Measurements from ENCODE around the gene CCNY. TPM values are rescaled to one million over a fixed set of nuclear protein-coding genes. Genes with fewer than 3 reads are reported as not detected.

The CCNY gene
- total RNA-seq, 1 donor from 2014 or later = 83.4 TPM

DNA sequence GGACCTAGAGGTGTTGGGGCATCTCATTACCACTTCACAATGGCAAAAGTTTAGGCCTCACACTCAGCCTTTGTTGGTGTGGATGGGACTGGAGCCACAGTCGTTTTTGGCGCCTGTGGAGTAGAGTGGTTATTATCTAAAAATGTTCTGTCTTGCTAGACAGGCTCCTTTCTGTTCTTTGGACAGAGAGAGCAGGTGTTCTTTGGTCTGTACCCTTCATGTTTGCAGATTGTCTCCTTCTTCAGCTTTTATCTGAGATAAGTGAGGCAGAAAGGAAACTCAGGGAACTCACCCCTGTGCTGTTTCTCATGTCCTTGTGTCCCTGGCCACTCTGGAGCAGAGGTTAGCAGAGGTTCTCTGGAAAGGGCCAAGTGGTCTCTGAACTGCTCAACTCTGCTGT, 103.7 kb downstream of the CCNY start:
- intact Hi-C loops (cut with DNase I) = loop anchor here (10.0 kb wide), 1 partner anchor 315 kb away; the partner anchor contains the start of gene CREM
- DNase-seq (ENCODE audit: low spot score) = no peak

GRCh38 chr10:35442028-35442427, 105.7 kb downstream of the CCNY start:
- no peak for DNase-seq (ENCODE audit: low spot score)
- intact Hi-C loops (cut with DNase I) = loop anchor here (10.0 kb wide), 1 partner anchor 317 kb away; the partner anchor contains the start of gene CREM

DNA sequence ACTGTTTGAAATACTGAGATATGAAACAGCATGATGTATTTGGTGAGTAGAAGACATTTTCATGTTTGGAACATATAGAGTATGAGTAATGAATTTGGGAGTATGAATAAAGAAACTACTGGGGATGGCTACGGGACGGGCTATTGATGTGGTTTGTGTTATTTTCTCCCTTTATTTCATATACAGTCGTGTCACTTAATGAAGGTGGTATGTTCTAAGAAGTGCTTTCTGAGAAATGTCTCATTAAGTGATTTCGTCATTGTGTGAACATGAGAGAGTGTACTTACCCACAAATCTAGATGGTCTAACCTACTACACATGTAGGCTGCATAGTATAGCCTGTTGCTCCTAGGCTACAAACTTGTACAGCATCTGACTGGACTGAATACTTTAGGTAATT, 106.3 kb downstream of the CCNY start:
- intact Hi-C loops (cut with DNase I) = loop anchor here (10.0 kb wide), 1 partner anchor 318 kb away; the partner anchor contains the start of gene CREM
- no peak for DNase-seq (ENCODE audit: low spot score)

DNA sequence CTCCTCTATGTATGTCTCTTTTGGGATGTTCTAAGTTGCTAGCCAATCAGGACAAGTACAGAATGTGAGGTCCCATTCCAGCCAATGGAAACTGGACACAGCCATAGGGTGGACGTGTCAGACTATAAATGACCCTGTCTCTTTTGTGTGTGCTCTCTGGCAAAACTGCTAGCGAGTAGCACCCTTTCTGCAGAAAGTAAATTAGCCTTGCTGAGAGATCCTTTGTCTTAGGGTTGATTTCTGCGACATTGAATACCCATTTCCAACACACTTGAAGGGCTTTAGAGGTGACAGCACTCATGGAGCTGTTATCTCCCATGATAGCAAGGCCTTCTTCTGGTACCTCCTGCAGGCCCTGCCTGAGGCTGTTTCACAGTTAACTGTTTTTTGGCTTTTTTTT, 107.5 kb downstream of the CCNY start:
- DNase-seq (ENCODE audit: low spot score) = no peak
- intact Hi-C loops (cut with DNase I) = loop anchor here (10.0 kb wide), 1 partner anchor 319 kb away; the partner anchor contains the start of gene CREM

DNA sequence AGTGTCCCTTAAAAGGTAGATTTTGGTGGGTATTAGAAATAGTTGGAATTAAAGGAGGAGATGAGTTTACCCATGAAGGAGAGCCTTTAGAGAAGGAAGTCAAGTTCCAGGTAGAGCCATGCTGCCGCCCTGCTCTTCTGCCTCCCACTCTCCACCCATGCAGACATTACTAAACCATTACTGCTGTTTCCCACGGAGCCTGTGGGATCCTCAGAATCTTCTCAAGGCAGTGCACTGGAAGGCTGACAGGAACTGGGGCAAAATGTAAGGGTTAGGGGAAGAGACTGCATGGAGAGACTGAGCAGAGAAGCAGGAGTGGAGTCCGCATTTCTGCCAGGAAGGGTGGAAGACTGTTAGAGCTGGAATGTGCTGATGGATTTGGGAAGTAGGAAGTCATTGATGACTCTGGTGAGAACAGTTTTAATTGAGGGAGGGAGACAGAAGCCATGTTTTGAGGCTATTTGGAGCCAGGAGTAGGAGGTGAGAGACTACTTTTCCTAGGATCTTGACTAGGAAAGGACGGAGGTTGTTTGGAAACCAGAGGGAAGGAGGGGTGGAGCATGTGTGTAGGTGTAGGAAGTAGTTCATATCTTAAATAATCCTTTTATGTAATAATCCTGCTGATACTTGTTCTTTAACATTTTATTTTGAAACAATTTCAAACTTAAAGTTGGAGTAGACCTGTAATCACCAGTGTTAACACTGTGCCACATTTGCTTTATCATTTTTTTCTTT, 109.0 kb downstream of the CCNY start:
- intact Hi-C loops (cut with DNase I) = loop anchor here (5.0 to 10.0 kb wide), 2 partner anchors 58 to 321 kb away; partner anchors contain the start of gene CREM
- DNase-seq (ENCODE audit: low spot score) = no peak

DNA sequence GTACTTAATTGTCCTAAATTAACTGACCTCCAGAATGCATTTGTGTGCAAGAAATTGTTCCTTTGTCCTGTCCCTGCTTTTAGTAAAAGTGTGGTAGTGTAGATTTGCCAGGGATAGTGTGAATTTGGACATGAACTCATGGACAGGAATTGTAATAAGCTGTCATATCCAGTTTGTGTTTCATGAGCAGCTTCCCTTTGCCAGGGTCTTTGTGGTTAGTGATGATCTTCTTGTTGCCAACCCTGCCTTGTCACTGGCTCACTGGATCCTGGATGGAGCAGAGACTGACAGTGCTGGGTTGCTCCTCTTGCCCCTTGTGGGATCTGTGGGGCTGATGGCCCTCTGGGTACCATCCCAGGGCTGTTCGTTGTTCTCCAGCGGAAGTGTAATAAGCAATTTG, 110.1 kb downstream of the CCNY start:
- intact Hi-C loops (cut with DNase I) = loop anchor here (5.0 to 10.0 kb wide), 2 partner anchors 59 to 322 kb away; partner anchors contain the start of gene CREM
- no peak for DNase-seq (ENCODE audit: low spot score)

DNA sequence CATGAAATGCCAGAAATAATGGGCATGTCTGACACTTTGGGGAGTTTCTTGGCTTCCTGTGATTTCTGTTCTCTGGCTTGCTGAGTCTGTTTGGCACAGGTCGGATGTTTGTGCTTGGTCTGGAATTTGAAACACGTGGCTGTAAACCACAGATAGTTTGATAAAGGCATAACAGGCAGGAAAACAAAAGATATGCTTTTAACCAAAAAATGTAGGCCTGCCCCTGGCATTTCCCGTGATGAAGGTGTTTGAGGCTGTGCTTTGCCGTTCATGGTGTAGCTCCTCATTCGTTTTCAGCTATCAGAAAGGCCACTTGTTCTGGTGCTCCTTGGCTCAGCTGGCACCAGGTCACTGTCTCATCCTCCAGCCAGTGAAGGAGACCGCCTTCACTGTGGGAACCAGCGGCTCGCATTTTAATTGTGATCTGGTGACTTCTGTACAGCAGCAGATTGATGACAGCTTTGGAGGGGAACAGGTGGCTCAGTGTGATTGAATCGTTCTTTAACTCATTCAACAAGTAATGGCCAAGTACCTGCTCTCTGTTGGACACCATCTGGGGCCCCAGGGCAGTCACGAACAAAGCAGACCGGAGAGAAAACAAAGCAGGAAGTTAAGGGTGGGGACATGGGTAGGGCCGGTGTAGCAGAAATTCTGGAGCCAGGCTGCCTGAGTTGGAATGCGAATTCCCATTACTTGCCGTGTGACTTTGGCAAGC, 111.5 kb downstream of the CCNY start:
- intact Hi-C loops (cut with DNase I) = loop anchor here (5.0 to 10.0 kb wide), 2 partner anchors 61 to 323 kb away; partner anchors contain the start of gene CREM
- DNase-seq (ENCODE audit: low spot score) = no peak

GRCh38 chr10:35448687-35449662, 112.7 kb downstream of the CCNY start:
- intact Hi-C loops (cut with DNase I) = loop anchor here (5.0 to 10.0 kb wide), 2 partner anchors 62 to 324 kb away; partner anchors contain the start of gene CREM

DNA sequence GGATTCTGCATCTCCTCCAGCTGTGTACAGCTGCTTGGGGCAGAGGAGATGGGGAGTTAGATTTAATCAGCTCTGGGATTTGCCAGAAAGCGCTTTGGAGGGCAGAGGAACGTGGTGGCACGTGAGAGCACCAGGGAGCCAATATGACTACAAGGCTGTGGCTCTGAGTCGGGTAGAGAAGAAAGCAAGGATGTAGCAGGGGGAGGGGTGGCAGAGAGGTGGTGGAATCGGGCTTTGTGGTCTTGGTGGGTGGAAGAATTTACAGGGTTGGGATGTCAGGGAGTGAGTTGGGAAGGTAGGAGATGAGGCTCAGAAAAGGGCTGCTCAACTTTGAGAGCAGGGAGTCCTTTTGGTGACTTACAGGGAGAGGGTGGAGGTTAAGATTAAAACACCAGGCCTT, 113.6 kb downstream of the CCNY start:
- DNase-seq (ENCODE audit: low spot score) = no peak
- intact Hi-C loops (cut with DNase I) = loop anchor here (5.0 to 10.0 kb wide), 3 partner anchors 63 to 325 kb away; partner anchors contain the start of genes CREM and FZD8

More at GRCh38 chr10:35448687-35449662, 112.7 kb downstream of the CCNY start:
- DNase-seq (ENCODE audit: low spot score) = no peak

GRCh38 chr10:35451151-35452016, 115.1 kb downstream of the CCNY start:
- DNase-seq (ENCODE audit: low spot score) = no peak
- intact Hi-C loops (cut with DNase I) = loop anchor here (5.0 kb wide), 1 partner anchor 191 kb away; the partner anchor contains the start of gene FZD8

- intact Hi-C loops (cut with DNase I) = loop anchor here (5.0 kb wide), 1 partner anchor 190 kb away; the partner anchor contains the start of gene FZD8
Observed at GRCh38 chr10:35452171-35452570, 115.9 kb downstream of the CCNY start.

GRCh38 chr10:35452847-35453246, 116.5 kb downstream of the CCNY start:
- DNase-seq (ENCODE audit: low spot score) = no peak
- intact Hi-C loops (cut with DNase I) = loop anchor here (5.0 kb wide), 1 partner anchor 189 kb away; the partner anchor contains the start of gene FZD8

More at GRCh38 chr10:35452171-35452570, 115.9 kb downstream of the CCNY start:
- DNase-seq (ENCODE audit: low spot score) = no peak

DNA sequence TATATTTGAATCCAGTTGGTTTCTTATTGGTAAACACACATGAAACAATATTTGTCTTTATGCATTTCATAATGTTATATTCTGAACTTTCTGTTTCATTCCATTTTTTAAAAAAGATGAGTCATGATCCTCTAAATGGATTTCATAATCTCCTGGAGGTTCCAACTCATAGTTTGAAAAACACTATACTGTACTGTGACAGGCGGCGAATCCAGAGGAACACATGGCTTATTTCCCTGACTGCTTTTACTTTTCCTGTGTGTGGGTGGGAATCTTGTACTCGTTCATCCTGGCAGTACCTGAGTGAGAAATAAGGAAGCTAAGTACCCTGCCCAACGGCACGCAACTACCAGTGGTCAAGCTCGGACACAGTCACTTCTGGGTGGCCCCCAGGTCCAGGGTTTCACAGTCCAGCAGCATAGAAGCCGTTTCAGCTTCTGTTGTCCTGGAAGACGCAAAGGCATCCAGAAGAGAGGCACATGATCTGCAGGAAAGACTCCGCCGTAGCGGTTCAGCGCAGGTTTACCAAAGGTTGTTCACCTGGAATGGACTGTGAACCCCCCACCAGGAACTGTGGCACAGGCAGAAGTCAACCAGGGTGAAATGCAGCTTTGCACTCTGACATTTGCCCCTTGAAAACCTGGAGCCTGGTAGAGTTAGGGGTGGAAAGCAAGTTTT, 117.7 kb downstream of the CCNY start:
- DNase-seq (ENCODE audit: low spot score) = no peak
- intact Hi-C loops (cut with DNase I) = loop anchor here (5.0 kb wide), 1 partner anchor 188 kb away; the partner anchor contains the start of gene FZD8

DNA sequence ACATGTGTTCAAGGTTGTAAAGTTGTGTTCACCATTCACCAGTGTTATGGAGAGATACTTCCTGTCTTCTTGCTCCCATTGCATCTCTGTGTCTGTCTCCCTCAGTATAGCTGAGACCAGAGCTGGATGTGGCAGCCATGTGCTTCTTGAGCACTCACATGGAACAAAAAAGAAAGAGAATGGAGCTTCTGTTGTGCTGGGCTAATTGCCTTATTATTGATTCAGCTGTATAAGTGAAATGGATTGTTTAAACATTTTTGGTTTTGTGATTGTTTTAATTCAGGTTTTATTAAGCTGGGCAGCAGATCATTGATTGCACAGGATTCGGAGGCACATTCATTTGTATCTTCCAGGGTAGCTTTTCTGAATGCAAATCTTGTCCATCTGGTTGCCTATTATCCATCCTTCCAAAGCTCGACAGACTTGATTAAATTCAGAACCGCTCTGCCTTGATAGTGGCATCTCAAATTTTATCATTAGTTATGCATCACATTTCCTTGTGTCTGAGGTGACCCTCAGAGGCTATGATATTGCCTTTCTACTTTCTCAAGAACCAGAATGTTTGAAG, 119.9 kb downstream of the CCNY start:
- intact Hi-C loops (cut with DNase I) = no loop called here
- DNase-seq (ENCODE audit: low spot score) = no peak

DNA sequence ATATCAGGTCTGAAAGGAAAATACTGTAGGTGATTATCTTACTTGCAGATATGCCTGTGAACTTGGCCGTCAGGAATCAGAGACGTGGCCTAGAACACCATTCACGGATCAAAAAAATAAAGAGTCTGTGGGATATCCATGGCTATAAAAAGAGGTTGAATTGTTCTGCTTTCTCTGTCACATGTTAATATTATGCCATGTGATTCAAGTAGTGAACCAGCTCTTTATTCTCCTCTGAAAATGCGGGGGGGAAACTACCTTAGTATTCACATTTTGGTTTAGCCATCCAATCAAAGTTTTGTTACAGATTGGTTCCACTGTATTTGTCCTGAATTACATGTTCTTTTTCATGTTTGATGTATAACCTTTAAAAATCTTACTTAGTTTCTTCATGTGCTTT, 120.5 kb downstream of the CCNY start:
- intact Hi-C loops (cut with DNase I) = no loop called here

GRCh38 chr10:35458500-35459448, 122.5 kb downstream of the CCNY start:
- no peak for DNase-seq (ENCODE audit: low spot score)
- intact Hi-C loops (cut with DNase I) = no loop called here

More for the DNA sequence above, 120.5 kb downstream of the CCNY start:
- DNase-seq (ENCODE audit: low spot score) = no peak

Measured in cardiac septum (tissue), 1 donor.